IMR-90 (cell line): ENCODE data around the gene RAVER2. TPM values are rescaled to one million over a fixed set of nuclear protein-coding genes. Genes with fewer than 3 reads are reported as not detected.

Experiments used
- ATAC-seq: fragments of 200-7000 bp; cut with Tn5 transposase; 2 replicates; pipeline ENCODE4 v1.9.1; 2020; ENCODE audit warnings: low read depth, mild to moderate bottlenecking, moderate library complexity
- BruUV-seq: library from RNA; stranded (reverse); fragments of 400-500 nt; replicated peaks from 2 replicates; lab custom pipeline; 2021; lab: Mats Ljungman, UMichigan
- CTCF ChIA-PET: fragments of 300-600 bp; formaldehyde crosslinking; extraction: SDS; loops from one replicate; lab custom pipeline; 2021; ENCODE audit warnings: antibody characterized with exemption; lab: Yijun Ruan, JAX
- POLR2A ChIA-PET: fragments of 300-600 bp; sonication (Branson Sonifier 250); formaldehyde crosslinking; loops from one replicate; lab custom pipeline; 2022; ENCODE audit warnings: antibody characterized with exemption; ENCODE audit not compliant: unreplicated experiment; lab: Charles Lee
- DNase-seq: peaks from one replicate; pipeline ENCODE4 v3.0.0; 2013
- H2AFZ ChIP-seq: replicated peaks from 2 replicates; pipeline ENCODE3; 2013; ENCODE audit warnings: low read length, mild to moderate bottlenecking; ENCODE audit not compliant: poor library complexity
- H2AK5ac ChIP-seq: 2 replicates; pipeline ENCODE4 v1.6.1; 2013; ENCODE audit warnings: low read depth, low read length, inconsistent platforms
- H2AK9ac ChIP-seq: replicated peaks from 2 replicates; pipeline ENCODE3; 2013; ENCODE audit warnings: mild to moderate bottlenecking, low read depth, low read length, moderate library complexity; ENCODE audit not compliant: poor library complexity
- H2BK120ac ChIP-seq: 2 replicates; pipeline ENCODE4 v1.6.1; 2013; ENCODE audit warnings: low read depth, low read length, inconsistent platforms
- H2BK15ac ChIP-seq: 3 replicates; pipeline ENCODE4 v1.6.1; 2013; ENCODE audit warnings: low read depth, low read length, inconsistent platforms
- H2BK20ac ChIP-seq: 2 replicates; pipeline ENCODE4 v1.6.1; 2013; ENCODE audit warnings: low read depth, mild to moderate bottlenecking, inconsistent platforms, low read length, moderate library complexity
- H2BK5ac ChIP-seq: 2 replicates; pipeline ENCODE4 v1.6.1; 2013; ENCODE audit warnings: mild to moderate bottlenecking, low read depth, low read length, inconsistent platforms; ENCODE audit not compliant: poor library complexity, severe bottlenecking
- H3K14ac ChIP-seq: replicated peaks from 2 replicates; pipeline ENCODE4 v1.6.1; 2013; ENCODE audit warnings: low read depth, low read length, inconsistent platforms
- H3K18ac ChIP-seq: 2 replicates; pipeline ENCODE4 v1.6.1; 2013; ENCODE audit warnings: low read depth, low read length, control low read depth
- H3K23ac ChIP-seq: 2 replicates; pipeline ENCODE4 v1.6.1; 2013; ENCODE audit warnings: low read depth, low read length, inconsistent platforms
- H3K27ac ChIP-seq: 2 replicates; pipeline ENCODE4 v1.5.1; 2013; ENCODE audit warnings: mild to moderate bottlenecking, control low read depth, low read length; ENCODE audit not compliant: insufficient read depth
- H3K27me3 ChIP-seq: 2 replicates; pipeline ENCODE4 v1.6.1; 2013; ENCODE audit warnings: low read length; ENCODE audit not compliant: control insufficient read depth, insufficient read depth
- H3K36me3 ChIP-seq: 2 replicates; pipeline ENCODE4 v1.6.1; 2013; ENCODE audit warnings: low read length, mixed read lengths; ENCODE audit not compliant: control insufficient read depth, insufficient read depth
- H3K4ac ChIP-seq: 2 replicates; pipeline ENCODE4 v1.6.1; 2013; ENCODE audit warnings: low read depth, low read length, inconsistent platforms
- H3K4me1 ChIP-seq: 2 replicates; pipeline ENCODE4 v1.6.1; 2013; ENCODE audit warnings: low read length, mixed read lengths; ENCODE audit not compliant: control insufficient read depth, insufficient read depth
- H3K4me2 ChIP-seq: 2 replicates; pipeline ENCODE4 v1.6.1; 2013; ENCODE audit warnings: low read depth, mild to moderate bottlenecking, control low read depth, low read length, moderate library complexity
- H3K4me3 ChIP-seq: 2 replicates; pipeline ENCODE4 v1.5.1; 2013; ENCODE audit warnings: low read depth, mild to moderate bottlenecking, control low read depth, low read length, moderate library complexity; ENCODE audit not compliant: insufficient read depth
- H3K56ac ChIP-seq: 2 replicates; pipeline ENCODE4 v1.6.1; 2013; ENCODE audit warnings: low read length, inconsistent platforms; ENCODE audit not compliant: insufficient read depth; ENCODE audit errors: extremely low read depth
- H3K79me1 ChIP-seq, 2 experiments: 2 replicates each; pipeline ENCODE4 v1.6.1; 2013; ENCODE audit warnings: low read length in 2 of 2, inconsistent platforms in 1 of 2, low read depth in 1 of 2
- H3K9ac ChIP-seq: 2 replicates; pipeline ENCODE4 v1.6.1; 2013; ENCODE audit warnings: low read depth, low read length, control low read depth
- H3K9me1 ChIP-seq: 2 replicates; pipeline ENCODE4 v1.6.1; 2013; ENCODE audit warnings: low read length, inconsistent platforms; ENCODE audit not compliant: insufficient read depth
- H3K9me3 ChIP-seq: 2 replicates; pipeline ENCODE4 v1.6.1; 2013; ENCODE audit warnings: low read length; ENCODE audit not compliant: control insufficient read depth, insufficient read depth
- H4K20me1 ChIP-seq: 2 replicates; pipeline ENCODE4 v1.6.1; 2013; ENCODE audit warnings: low read length, inconsistent platforms; ENCODE audit not compliant: insufficient read depth
- H4K5ac ChIP-seq: 2 replicates; pipeline ENCODE4 v1.6.1; 2013; ENCODE audit warnings: mild to moderate bottlenecking, low read depth, low read length, control low read depth
- H4K8ac ChIP-seq, 2 experiments: 2 replicates each; pipeline ENCODE4 v1.6.1; 2013; ENCODE audit warnings: low read depth in 2 of 2, low read length in 2 of 2, control low read depth in 1 of 2, inconsistent platforms in 1 of 2
- H4K91ac ChIP-seq: 2 replicates; pipeline ENCODE4 v1.6.1; 2013; ENCODE audit warnings: low read depth, low read length, inconsistent platforms; ENCODE audit not compliant: insufficient read depth
- BHLHE40 ChIP-seq: fragments of 150-350 bp; IDR thresholded peaks from 2 replicates; pipeline ENCODE4 v1.6.1; 2016; ENCODE audit warnings: mild to moderate bottlenecking, low read depth, low read length
- CEBPB ChIP-seq: IDR thresholded peaks from 2 replicates; pipeline ENCODE4 v1.6.1; 2012; ENCODE audit warnings: low read depth, low read length, improper control_type of control experiment
- CHD1 ChIP-seq: IDR thresholded peaks from 2 replicates; pipeline ENCODE4 v1.6.1; 2012; ENCODE audit warnings: low read depth, low read length, improper control_type of control experiment
- FOS ChIP-seq: fragments of 150-350 bp; IDR thresholded peaks from 2 replicates; pipeline ENCODE4 v1.6.1; 2016; ENCODE audit warnings: low read depth, low read length
- MAFK ChIP-seq: IDR thresholded peaks from 2 replicates; pipeline ENCODE4 v1.6.1; 2012; ENCODE audit warnings: low read depth, low read length, improper control_type of control experiment
- MAZ ChIP-seq: IDR thresholded peaks from 2 replicates; pipeline ENCODE4 v1.6.1; 2012; ENCODE audit warnings: low read depth, mild to moderate bottlenecking, low read length, improper control_type of control experiment, moderate library complexity, borderline replicate concordance
- MXI1 ChIP-seq: IDR thresholded peaks from 2 replicates; pipeline ENCODE4 v1.6.1; 2012; ENCODE audit warnings: low read depth, mild to moderate bottlenecking, low read length, moderate library complexity, borderline replicate concordance
- NFE2L2 ChIP-seq: fragments of 150-350 bp; IDR thresholded peaks from 2 replicates; pipeline ENCODE4 v1.6.1; 2016; ENCODE audit warnings: low read depth, mild to moderate bottlenecking, low read length
- POLR2A ChIP-seq: IDR thresholded peaks from 2 replicates; pipeline ENCODE4 v1.6.1; 2012; ENCODE audit warnings: mild to moderate bottlenecking, low read depth, low read length
- RAD21 ChIP-seq: IDR thresholded peaks from 2 replicates; pipeline ENCODE4 v1.6.1; 2012; ENCODE audit warnings: low read length, improper control_type of control experiment
- RCOR1 ChIP-seq: IDR thresholded peaks from 2 replicates; pipeline ENCODE4 v1.6.1; 2012; ENCODE audit warnings: mild to moderate bottlenecking, low read length, improper control_type of control experiment; ENCODE audit not compliant: insufficient replicate concordance
- RFX5 ChIP-seq: IDR thresholded peaks from 2 replicates; pipeline ENCODE4 v1.8.0; 2012; ENCODE audit warnings: low read depth, mild to moderate bottlenecking, low read length, moderate library complexity
- SMC3 ChIP-seq: fragments of 150-350 bp; IDR thresholded peaks from 2 replicates; pipeline ENCODE4 v1.6.1; 2016; ENCODE audit warnings: low read depth, mild to moderate bottlenecking, antibody characterized with exemption, low read length, moderate library complexity
- WGBS, 2 experiments: methylation state at CpG; one replicate each; pipeline versions ENCODE4 v1.1.5 to v1.1.7; 2013; ENCODE audit warnings: missing lambda C conversion rate in 2 of 2; ENCODE audit not compliant: insufficient read length in 1 of 2; ENCODE audit errors: extremely low coverage in 2 of 2; 5-methylcytosine and 5-hydroxymethylcytosine counted together
- dilution Hi-C: fragments of 300-500 bp; cut with HindIII; formaldehyde crosslinking; loops from one replicate; pipeline ENCODE4 v1.14.3; 2018; ENCODE audit warnings: low sequenced_read_pairs; ENCODE audit not compliant: unreplicated experiment
- in situ Hi-C: fragments of 300-500 bp; cut with MboI; formaldehyde crosslinking; loops from 3 replicates; pipeline ENCODE4 v1.14.3; 2019; ENCODE audit warnings: low sequenced_read_pairs, inconsistent platforms, mixed read lengths
- intact Hi-C: fragments of 100-400 bp; cut with micrococcal nuclease; formaldehyde crosslinking; loops from 2 replicates; pipeline ENCODE4 v1.10.0; 2022
- polyA plus RNA-seq, 3 experiments: library from polyadenylated mRNA; depleted of rRNA; stranded (reverse); fragments of >200 nt; gene quantifications; 2 replicates each; pipeline ENCODE4 v1.2.3, GENCODE V29; 2012; ENCODE audit warnings: low replicate concordance in 1 of 3
- total RNA-seq: library from RNA; depleted of rRNA; stranded (reverse); fragments of >200 nt; gene quantifications from 2 replicates; pipeline ENCODE4 v1.2.3, GENCODE V29; 2012
- TF ChIP-seq, protein P1 (sequence below): fragments of 150-350 bp; IDR thresholded peaks from 2 replicates; pipeline ENCODE4 v1.6.1; 2016; ENCODE audit warnings: low read depth, mild to moderate bottlenecking, low read length, moderate library complexity, borderline replicate concordance
- TF ChIP-seq, protein P2 (sequence below): fragments of 150-350 bp; IDR thresholded peaks from 2 replicates; pipeline ENCODE4 v1.6.1; 2017; ENCODE audit warnings: mild to moderate bottlenecking, antibody characterized with exemption, low read length, low read depth
- TF ChIP-seq, protein P3 (sequence below): conservative IDR thresholded peaks from 2 replicates; pipeline ENCODE4 v1.5.1; 2012; ENCODE audit warnings: mild to moderate bottlenecking, low read depth, low read length, improper control_type of control experiment

RAVER2 gene
- total and polyA plus RNA-seq, 2 of the 4 experiments (the other 2 are of a cell fraction): 3.7 to 6.1 TPM

DNA sequence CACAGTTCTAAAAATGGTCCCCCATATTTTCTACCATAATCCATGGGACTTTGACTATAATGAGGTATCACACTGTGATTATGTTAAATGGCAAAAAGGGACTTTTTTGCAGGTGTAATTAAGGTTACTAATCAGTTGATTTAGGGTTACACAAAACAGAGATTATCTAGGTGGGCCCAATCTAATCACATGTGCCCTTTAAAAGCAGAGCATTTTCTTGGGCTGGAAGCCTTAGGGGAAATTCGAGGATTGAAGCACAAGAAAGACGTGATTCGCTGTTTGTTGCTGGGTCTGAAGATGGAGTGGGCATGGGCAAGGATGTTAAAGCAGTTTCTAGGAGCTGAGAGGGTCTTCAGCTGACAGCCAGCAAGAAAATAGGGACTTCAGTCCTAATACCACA is 13.4 kb downstream of the RAVER2 start:
- Histone ChIP-seq H2AK9ac (no peak overlapping the region), H3K79me1 (no peaks in the 10 kb centered on the region; a peak in 1 of 4 replicates), H2BK20ac (no peak overlapping the region), H4K5ac (no peak overlapping the region), H3K9ac (no peak overlapping the region), H3K14ac (no peak overlapping the region), H3K36me3 (no peaks in the 10 kb centered on the region), H3K18ac (no peak overlapping the region), H3K9me3 (0 out of 2 replicates have a peak, but pooled peaks cover 2% of the 10 kb centered on the region), H3K9me1 (no peaks in the 10 kb centered on the region), H2AK5ac (no peak overlapping the region), H4K91ac (no peak overlapping the region), H4K8ac (no peak overlapping the region), H2AFZ (no peak overlapping the region), H3K27ac (no peak overlapping the region), H2BK5ac (no peak overlapping the region), H3K23ac (no peak overlapping the region), H2BK120ac (no peak overlapping the region), H3K4me3 (no peak overlapping the region), H3K4me1 (no peaks in the 10 kb centered on the region), H3K27me3 (no peaks in the 10 kb centered on the region), H2BK15ac (no peak overlapping the region), H3K56ac (no peak overlapping the region), H3K4ac (no peak overlapping the region), H4K20me1 (no peaks in the 10 kb centered on the region), H3K4me2 (no peak overlapping the region)
- no CpG with 5 or more reads among the region's 3 CpGs for WGBS, 2 experiments
- no peak for TF ChIP-seq POLR2A
- TF ChIP-seq CHD1: no peak
- TF ChIP-seq MAFK: no peak
- no peak for TF ChIP-seq SMC3
- TF ChIP-seq, protein P1, sequence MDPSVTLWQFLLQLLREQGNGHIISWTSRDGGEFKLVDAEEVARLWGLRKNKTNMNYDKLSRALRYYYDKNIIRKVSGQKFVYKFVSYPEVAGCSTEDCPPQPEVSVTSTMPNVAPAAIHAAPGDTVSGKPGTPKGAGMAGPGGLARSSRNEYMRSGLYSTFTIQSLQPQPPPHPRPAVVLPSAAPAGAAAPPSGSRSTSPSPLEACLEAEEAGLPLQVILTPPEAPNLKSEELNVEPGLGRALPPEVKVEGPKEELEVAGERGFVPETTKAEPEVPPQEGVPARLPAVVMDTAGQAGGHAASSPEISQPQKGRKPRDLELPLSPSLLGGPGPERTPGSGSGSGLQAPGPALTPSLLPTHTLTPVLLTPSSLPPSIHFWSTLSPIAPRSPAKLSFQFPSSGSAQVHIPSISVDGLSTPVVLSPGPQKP: no peak
- TF ChIP-seq, protein P2, sequence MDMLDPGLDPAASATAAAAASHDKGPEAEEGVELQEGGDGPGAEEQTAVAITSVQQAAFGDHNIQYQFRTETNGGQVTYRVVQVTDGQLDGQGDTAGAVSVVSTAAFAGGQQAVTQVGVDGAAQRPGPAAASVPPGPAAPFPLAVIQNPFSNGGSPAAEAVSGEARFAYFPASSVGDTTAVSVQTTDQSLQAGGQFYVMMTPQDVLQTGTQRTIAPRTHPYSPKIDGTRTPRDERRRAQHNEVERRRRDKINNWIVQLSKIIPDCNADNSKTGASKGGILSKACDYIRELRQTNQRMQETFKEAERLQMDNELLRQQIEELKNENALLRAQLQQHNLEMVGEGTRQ: no peak
- TF ChIP-seq RCOR1: no peak
- no peak for TF ChIP-seq BHLHE40
- TF ChIP-seq, protein P3, sequence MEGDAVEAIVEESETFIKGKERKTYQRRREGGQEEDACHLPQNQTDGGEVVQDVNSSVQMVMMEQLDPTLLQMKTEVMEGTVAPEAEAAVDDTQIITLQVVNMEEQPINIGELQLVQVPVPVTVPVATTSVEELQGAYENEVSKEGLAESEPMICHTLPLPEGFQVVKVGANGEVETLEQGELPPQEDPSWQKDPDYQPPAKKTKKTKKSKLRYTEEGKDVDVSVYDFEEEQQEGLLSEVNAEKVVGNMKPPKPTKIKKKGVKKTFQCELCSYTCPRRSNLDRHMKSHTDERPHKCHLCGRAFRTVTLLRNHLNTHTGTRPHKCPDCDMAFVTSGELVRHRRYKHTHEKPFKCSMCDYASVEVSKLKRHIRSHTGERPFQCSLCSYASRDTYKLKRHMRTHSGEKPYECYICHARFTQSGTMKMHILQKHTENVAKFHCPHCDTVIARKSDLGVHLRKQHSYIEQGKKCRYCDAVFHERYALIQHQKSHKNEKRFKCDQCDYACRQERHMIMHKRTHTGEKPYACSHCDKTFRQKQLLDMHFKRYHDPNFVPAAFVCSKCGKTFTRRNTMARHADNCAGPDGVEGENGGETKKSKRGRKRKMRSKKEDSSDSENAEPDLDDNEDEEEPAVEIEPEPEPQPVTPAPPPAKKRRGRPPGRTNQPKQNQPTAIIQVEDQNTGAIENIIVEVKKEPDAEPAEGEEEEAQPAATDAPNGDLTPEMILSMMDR: no peak
- TF ChIP-seq MAZ: no peak
- TF ChIP-seq NFE2L2: no peak
- TF ChIP-seq RAD21: no peak
- TF ChIP-seq FOS: no peak
- no peak for TF ChIP-seq MXI1
- no peak for TF ChIP-seq CEBPB
- no peak for TF ChIP-seq RFX5
- dilution Hi-C loops (no loop called here), in situ Hi-C loops (no loop called here), intact Hi-C loops (no loop called here)
- no peak for ATAC-seq
- ChIA-PET POLR2A (no interaction called here), CTCF (no interaction called here)
- no peak for DNase-seq
- BruUV-seq: no TSS peak
